Subcutaneous adipose tissue (tissue), 4 donors: ENCODE data around the gene AUTS2. TPM values are rescaled to one million over a fixed set of nuclear protein-coding genes. Genes with fewer than 3 reads are reported as not detected.

Source experiments
- total RNA-seq, 4 donors: library from RNA; depleted of rRNA; stranded (reverse); fragments of >200 nt; gene quantifications; one replicate each; pipeline ENCODE4 v1.1.0, GENCODE V29; 2016
- TF ChIP-seq, protein P1 (sequence below): fragments of 450-650 bp; IDR thresholded peaks from one replicate; pipeline ENCODE4 v1.5.1; 2016; ENCODE audit warnings: low read depth, mild to moderate bottlenecking, control low read depth, antibody characterized with exemption, moderate library complexity

The AUTS2 gene
- total RNA-seq, 4 donors from 2014 or later = 22.4 to 46.9 (median 27.4) TPM

GRCh38 chr7:70092314-70093204 is 494.3 kb downstream of the AUTS2 start:
- TF ChIP-seq, protein P1, sequence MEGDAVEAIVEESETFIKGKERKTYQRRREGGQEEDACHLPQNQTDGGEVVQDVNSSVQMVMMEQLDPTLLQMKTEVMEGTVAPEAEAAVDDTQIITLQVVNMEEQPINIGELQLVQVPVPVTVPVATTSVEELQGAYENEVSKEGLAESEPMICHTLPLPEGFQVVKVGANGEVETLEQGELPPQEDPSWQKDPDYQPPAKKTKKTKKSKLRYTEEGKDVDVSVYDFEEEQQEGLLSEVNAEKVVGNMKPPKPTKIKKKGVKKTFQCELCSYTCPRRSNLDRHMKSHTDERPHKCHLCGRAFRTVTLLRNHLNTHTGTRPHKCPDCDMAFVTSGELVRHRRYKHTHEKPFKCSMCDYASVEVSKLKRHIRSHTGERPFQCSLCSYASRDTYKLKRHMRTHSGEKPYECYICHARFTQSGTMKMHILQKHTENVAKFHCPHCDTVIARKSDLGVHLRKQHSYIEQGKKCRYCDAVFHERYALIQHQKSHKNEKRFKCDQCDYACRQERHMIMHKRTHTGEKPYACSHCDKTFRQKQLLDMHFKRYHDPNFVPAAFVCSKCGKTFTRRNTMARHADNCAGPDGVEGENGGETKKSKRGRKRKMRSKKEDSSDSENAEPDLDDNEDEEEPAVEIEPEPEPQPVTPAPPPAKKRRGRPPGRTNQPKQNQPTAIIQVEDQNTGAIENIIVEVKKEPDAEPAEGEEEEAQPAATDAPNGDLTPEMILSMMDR = no peak

DNA sequence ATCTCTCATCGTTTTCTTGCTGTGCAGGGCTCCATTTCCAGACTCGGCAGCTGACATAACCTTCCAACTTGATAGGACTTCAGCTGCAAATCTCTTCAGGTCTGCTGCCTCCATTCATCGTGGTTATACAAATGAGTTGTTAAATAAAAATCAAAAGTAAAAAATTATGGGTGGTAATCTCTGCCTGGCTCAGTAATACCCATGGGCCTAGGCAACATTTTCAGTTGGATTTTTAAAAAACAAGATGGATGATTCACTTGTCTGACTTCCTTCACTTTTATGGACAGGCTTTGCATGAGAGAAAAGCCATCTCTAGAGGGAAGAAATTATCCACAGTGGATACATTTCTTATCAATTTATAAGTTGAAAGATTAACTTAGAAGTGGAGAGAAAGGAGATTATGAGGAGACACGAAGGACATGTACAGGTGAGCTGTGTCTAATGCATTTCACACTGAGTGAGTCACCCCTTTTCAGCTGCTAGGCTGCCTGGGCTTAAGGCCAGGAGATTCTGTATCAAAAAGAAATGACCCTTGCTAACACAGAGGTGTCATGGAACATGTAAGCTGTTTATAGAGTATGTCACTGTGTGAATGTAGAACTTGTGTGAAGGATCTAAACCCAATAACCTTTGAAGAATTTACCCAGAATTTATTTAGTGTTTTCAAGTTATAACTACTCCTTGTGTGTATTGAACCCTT is 495.1 kb downstream of the AUTS2 start:
- TF ChIP-seq, protein P1 = no peak

DNA sequence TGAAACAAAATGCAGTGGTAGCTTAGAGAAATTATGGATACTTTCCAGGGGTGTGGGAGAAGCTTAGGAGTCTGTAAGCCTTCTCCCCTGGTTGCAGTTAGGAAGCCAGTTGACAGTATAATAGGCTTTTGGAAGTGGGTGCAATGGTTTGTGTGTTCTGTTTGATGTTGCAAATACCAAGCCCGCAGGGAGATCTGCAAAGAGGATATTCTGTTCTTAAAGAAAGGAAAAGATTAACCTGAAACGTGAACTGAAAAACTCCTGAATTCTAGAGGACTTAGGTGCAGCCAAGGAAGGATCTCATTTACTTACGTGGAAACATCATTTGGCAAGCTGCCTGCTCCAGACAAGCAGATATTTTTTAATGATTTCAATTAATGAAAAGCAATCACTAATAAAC is 496.6 kb downstream of the AUTS2 start:
- TF ChIP-seq, protein P1 = no peak

- TF ChIP-seq, protein P1 = no peak
Measured at GRCh38 chr7:70097645-70098044, 499.4 kb downstream of the AUTS2 start.

- TF ChIP-seq, protein P1 = no peak
Measured at GRCh38 chr7:70098133-70098561, 499.9 kb downstream of the AUTS2 start.

GRCh38 chr7:70098905-70099672 is 500.8 kb downstream of the AUTS2 start:
- TF ChIP-seq, protein P1 = no peak
